ENCODE results near the gene PPIL1. TPM values are rescaled to one million over a fixed set of nuclear protein-coding genes. Genes with fewer than 3 reads are reported as not detected.

The PPIL1 gene
- total and polyA plus RNA-seq, 3 experiments from 2014 or later: 23.3 to 68.8 (median 66.6) TPM

Other genes with a start within 250 kb of the PPIL1 start
- gene CDKN1A, start 196.1 kb downstream of the PPIL1 start, total RNA-seq: 10 to 100 TPM; 64.7 to 66.4 TPM
- gene CDKN1A, start 196.1 kb downstream of the PPIL1 start, polyA plus RNA-seq: 1.6 TPM
- gene RAB44, start 177.0 kb downstream of the PPIL1 start, total RNA-seq: not detected
- gene RAB44, start 177.0 kb downstream of the PPIL1 start, polyA plus RNA-seq: not detected
- gene CPNE5, start 35.4 kb downstream of the PPIL1 start, total RNA-seq: under 1 TPM; 0.29 to 0.59 TPM
- 0.44 TPM for gene CPNE5, start 35.4 kb downstream of the PPIL1 start, polyA plus RNA-seq
- 10 to 100 TPM; 37.4 to 40.0 TPM for gene C6orf89, start 11.1 kb upstream of the PPIL1 start, total RNA-seq
- 51.6 TPM for gene C6orf89, start 11.1 kb upstream of the PPIL1 start, polyA plus RNA-seq
- under 1 TPM; 0.20 to 0.37 TPM for gene PI16, start 79.9 kb upstream of the PPIL1 start, total RNA-seq
- gene PI16, start 79.9 kb upstream of the PPIL1 start, polyA plus RNA-seq: 13.6 TPM
- gene MTCH1, start 111.4 kb upstream of the PPIL1 start, total RNA-seq: 100 to 1,000 TPM; 116 to 126 TPM
- 81.1 TPM for gene MTCH1, start 111.4 kb upstream of the PPIL1 start, polyA plus RNA-seq
- gene FGD2, start 130.9 kb upstream of the PPIL1 start, total RNA-seq: 1 to 10 TPM; 1.2 to 1.3 TPM
- gene FGD2, start 130.9 kb upstream of the PPIL1 start, polyA plus RNA-seq: 0.53 TPM